Caco-2 (cell line): ENCODE measurements around the gene FOXA1. TPM values are rescaled to one million over a fixed set of nuclear protein-coding genes. Genes with fewer than 3 reads are reported as not detected.

Experiments used
- BruUV-seq: library from RNA; stranded (reverse); fragments of 400-500 nt; replicated peaks from 2 replicates; lab custom pipeline; 2021; lab: Mats Ljungman, UMichigan
- CTCF ChIA-PET: fragments of 300-600 bp; sonication (Branson Sonifier 250); formaldehyde crosslinking; loops from one replicate; lab custom pipeline; 2022; ENCODE audit warnings: antibody characterized with exemption; lab: Charles Lee
- POLR2A ChIA-PET: fragments of 300-600 bp; sonication (Branson Sonifier 250); formaldehyde crosslinking; loops from one replicate; lab custom pipeline; 2022; ENCODE audit warnings: antibody characterized with exemption; lab: Charles Lee
- DNase-seq, 2 experiments: peaks; one replicate each; pipeline versions ENCODE4 v3.0.0 to v3.0.0-alpha.2; 2020 to 2022
- H3K27me3 ChIP-seq: replicated peaks from 2 replicates; pipeline ENCODE4 v1.6.0; 2011; ENCODE audit warnings: low read length; ENCODE audit not compliant: control insufficient read depth, insufficient read depth
- H3K36me3 ChIP-seq: 2 replicates; pipeline ENCODE4 v1.5.1; 2011; ENCODE audit warnings: low read length; ENCODE audit not compliant: control insufficient read depth, insufficient read depth
- H3K4me1 ChIP-seq: fragments of 250-450 bp; sonication (Bioruptor Pico); 2 replicates; pipeline ENCODE4 v1.5.1; 2020; ENCODE audit warnings: mild to moderate bottlenecking
- H3K4me3 ChIP-seq: 2 replicates; pipeline ENCODE4 v1.5.1; 2011; ENCODE audit warnings: low read depth, mild to moderate bottlenecking, control low read depth, low read length
- H3K9me3 ChIP-seq: fragments of 250-450 bp; sonication (Bioruptor Pico); 2 replicates; pipeline ENCODE4 v1.5.1; 2020; ENCODE audit warnings: mild to moderate bottlenecking, moderate library complexity
- H3K27ac Mint-ChIP-seq: one replicate; pipeline ENCODE4 v1.8.0; 2022; ENCODE audit warnings: mixed read lengths; ENCODE audit not compliant: unreplicated experiment
- H3K27me3 Mint-ChIP-seq: one replicate; pipeline ENCODE4 v1.8.0; 2022; ENCODE audit warnings: mixed read lengths; ENCODE audit not compliant: insufficient read depth, unreplicated experiment
- H3K36me3 Mint-ChIP-seq: one replicate; pipeline ENCODE4 v1.8.0; 2022; ENCODE audit warnings: mild to moderate bottlenecking, mixed read lengths; ENCODE audit not compliant: insufficient read depth, unreplicated experiment
- H3K4me1 Mint-ChIP-seq: one replicate; pipeline ENCODE4 v1.8.0; 2022; ENCODE audit warnings: low read depth, mixed read lengths; ENCODE audit not compliant: unreplicated experiment
- H3K4me3 Mint-ChIP-seq: one replicate; pipeline ENCODE4 v1.8.0; 2022; ENCODE audit warnings: mild to moderate bottlenecking, moderate library complexity, mixed read lengths; ENCODE audit not compliant: unreplicated experiment
- H3K9me3 Mint-ChIP-seq: one replicate; pipeline ENCODE4 v1.8.0; 2022; ENCODE audit warnings: mixed read lengths; ENCODE audit not compliant: unreplicated experiment
- intact Hi-C: fragments of 100-400 bp; cut with micrococcal nuclease; formaldehyde crosslinking; loops from one replicate; pipeline ENCODE4 v1.10.0; 2022; ENCODE audit not compliant: unreplicated experiment
- total RNA-seq: library from RNA; stranded (reverse); gene quantifications from 2 replicates; pipeline ENCODE4 v1.2.3, GENCODE V29; 2022
- TF ChIP-seq, protein P1 (sequence below), 2 experiments: fragments of 200-600 bp in 1 of 2; IDR thresholded peaks; 1 replicate in 1 of 2; 2 replicates in 1 of 2; pipeline versions ENCODE4 v1.5.1 to v1.8.0; 2011 to 2022; ENCODE audit warnings: antibody characterized with exemption in 1 of 2, control low read depth in 1 of 2, inconsistent platforms in 1 of 2, low read depth in 1 of 2, low read length in 1 of 2, mild to moderate bottlenecking in 1 of 2, moderate library complexity in 1 of 2; ENCODE audit not compliant: insufficient read depth in 1 of 2, severe bottlenecking in 1 of 2, unreplicated experiment in 1 of 2

Gene FOXA1
- total RNA-seq, 1 experiment from 2014 or later = 271 TPM

GRCh38 chr14:37583358-37584210 is 11.5 kb downstream of the FOXA1 start:
- Mint-ChIP-seq H3K36me3 (peaks cover 50% of the 10 kb centered on the region), H3K27me3 (no peaks in the 10 kb centered on the region), H3K27ac (peak overlapping the region; percentile 97), H3K4me3 (peak overlapping the region; percentile 78), H3K9me3 (no peaks in the 10 kb centered on the region), H3K4me1 (peaks cover 23% of the 10 kb centered on the region)
- no peaks in the 10 kb centered on the region for H3K36me3 ChIP-seq
- peak overlapping the region; percentile 72 for H3K4me3 ChIP-seq
- no TSS peak for BruUV-seq
- TF ChIP-seq, protein P1, sequence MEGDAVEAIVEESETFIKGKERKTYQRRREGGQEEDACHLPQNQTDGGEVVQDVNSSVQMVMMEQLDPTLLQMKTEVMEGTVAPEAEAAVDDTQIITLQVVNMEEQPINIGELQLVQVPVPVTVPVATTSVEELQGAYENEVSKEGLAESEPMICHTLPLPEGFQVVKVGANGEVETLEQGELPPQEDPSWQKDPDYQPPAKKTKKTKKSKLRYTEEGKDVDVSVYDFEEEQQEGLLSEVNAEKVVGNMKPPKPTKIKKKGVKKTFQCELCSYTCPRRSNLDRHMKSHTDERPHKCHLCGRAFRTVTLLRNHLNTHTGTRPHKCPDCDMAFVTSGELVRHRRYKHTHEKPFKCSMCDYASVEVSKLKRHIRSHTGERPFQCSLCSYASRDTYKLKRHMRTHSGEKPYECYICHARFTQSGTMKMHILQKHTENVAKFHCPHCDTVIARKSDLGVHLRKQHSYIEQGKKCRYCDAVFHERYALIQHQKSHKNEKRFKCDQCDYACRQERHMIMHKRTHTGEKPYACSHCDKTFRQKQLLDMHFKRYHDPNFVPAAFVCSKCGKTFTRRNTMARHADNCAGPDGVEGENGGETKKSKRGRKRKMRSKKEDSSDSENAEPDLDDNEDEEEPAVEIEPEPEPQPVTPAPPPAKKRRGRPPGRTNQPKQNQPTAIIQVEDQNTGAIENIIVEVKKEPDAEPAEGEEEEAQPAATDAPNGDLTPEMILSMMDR (IDR thresholded peaks at IDR 0.05; ENCODE audit: insufficient read depth in 1 of 2, low read depth in 1 of 2, low read length in 1 of 2, severe bottlenecking in 1 of 2, unreplicated experiment in 1 of 2) = peak in 1 of 2 experiments; percentile 3
- H3K9me3 ChIP-seq = no peaks in the 10 kb centered on the region
- intact Hi-C loops = loop anchor here (1.0 to 2.0 kb wide), 4 partner anchors 16 to 169 kb away; no protein-coding TSS in a partner anchor
- peak; percentile 92 for DNase-seq
- ChIA-PET CTCF (interaction anchor here (0.8 to 1.0 kb wide), 2 partner anchors 13 to 20 kb away, joined by 3 read pairs; no protein-coding TSS in a partner anchor), POLR2A (interaction anchor here (1.0 kb wide), 1 partner anchor 334 kb away, joined by 3 read pairs; no protein-coding TSS in a partner anchor)
- no peaks in the 10 kb centered on the region for H3K27me3 ChIP-seq
- H3K4me1 ChIP-seq = peaks cover 32% of the 10 kb centered on the region

GRCh38 chr14:37580146-37580545 is 14.9 kb downstream of the FOXA1 start:
- no peak for DNase-seq
- H3K36me3 Mint-ChIP-seq = peaks cover 23% of the 10 kb centered on the region
- Histone ChIP-seq H3K9me3 (no peaks in the 10 kb centered on the region), H3K4me1 (peaks cover 17% of the 10 kb centered on the region), H3K4me3 (no peak overlapping the region), H3K27me3 (no peaks in the 10 kb centered on the region), H3K36me3 (no peaks in the 10 kb centered on the region)
- TF ChIP-seq, protein P1 (IDR thresholded peaks at IDR 0.05; ENCODE audit: insufficient read depth in 1 of 2, low read depth in 1 of 2, low read length in 1 of 2, severe bottlenecking in 1 of 2, unreplicated experiment in 1 of 2) = no peak
- no TSS peak for BruUV-seq
- no peaks in the 10 kb centered on the region for H3K27me3 Mint-ChIP-seq
- intact Hi-C loops = no loop called here
- no peaks in the 10 kb centered on the region for H3K9me3 Mint-ChIP-seq
- peaks cover 8% of the 10 kb centered on the region for H3K4me1 Mint-ChIP-seq
- no peak overlapping the region for H3K27ac Mint-ChIP-seq
- no peak overlapping the region for H3K4me3 Mint-ChIP-seq
- POLR2A ChIA-PET = no interaction called here
- CTCF ChIA-PET = no interaction called here

- TF ChIP-seq, protein P1 (IDR thresholded peaks at IDR 0.05; ENCODE audit: insufficient read depth in 1 of 2, low read depth in 1 of 2, low read length in 1 of 2, severe bottlenecking in 1 of 2, unreplicated experiment in 1 of 2) = no peak
- ChIA-PET CTCF (no interaction called here), POLR2A (no interaction called here)
- Mint-ChIP-seq H3K27ac (no peak overlapping the region), H3K27me3 (no peaks in the 10 kb centered on the region), H3K4me1 (peaks cover 15% of the 10 kb centered on the region), H3K4me3 (no peak overlapping the region), H3K9me3 (no peaks in the 10 kb centered on the region), H3K36me3 (peaks cover 15% of the 10 kb centered on the region)
- H3K9me3 ChIP-seq = no peaks in the 10 kb centered on the region
- intact Hi-C loops = no loop called here
- no peak for DNase-seq
- H3K27me3 ChIP-seq = no peaks in the 10 kb centered on the region
- no peaks in the 10 kb centered on the region for H3K36me3 ChIP-seq
- H3K4me1 ChIP-seq = peaks cover 17% of the 10 kb centered on the region
- no TSS peak for BruUV-seq
- H3K4me3 ChIP-seq = no peak overlapping the region
Measured at GRCh38 chr14:37579274-37579673, 15.8 kb downstream of the FOXA1 start.
